ENCODE measurements around the gene UBN1. TPM values are rescaled to one million over a fixed set of nuclear protein-coding genes. Genes with fewer than 3 reads are reported as not detected.

UBN1 gene
- polyA plus RNA-seq, 3 donors = 5.3 to 24.5 (median 7.3) TPM

DNA sequence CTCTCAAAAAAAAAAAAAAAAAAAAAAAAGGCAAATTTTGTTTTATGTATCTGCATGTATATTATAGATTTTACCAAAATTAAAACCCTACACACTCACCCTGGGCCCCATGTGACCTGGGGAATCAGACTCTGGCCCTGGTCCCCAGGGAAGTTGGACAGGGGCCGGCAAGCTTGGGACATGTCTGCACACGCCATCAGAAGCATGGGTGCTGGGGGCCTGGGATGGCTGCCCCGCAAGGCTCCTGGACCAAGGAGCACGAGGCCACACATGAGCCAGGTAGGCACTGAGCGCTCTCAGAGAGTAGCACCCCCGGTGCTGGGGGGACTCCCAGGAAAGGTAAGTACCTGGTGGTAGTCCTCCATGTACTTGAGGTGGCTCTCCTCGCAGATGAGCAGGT lies 50.0 kb downstream of the UBN1 start:
- Histone ChIP-seq H3K4me1 (ENCODE audit: control insufficient read depth in 1 of 2, insufficient read depth in 2 of 2, low read length in 2 of 2) (no peaks in the 10 kb centered on the region), H4K20me1 (ENCODE audit: insufficient read depth, low read length) (no peaks in the 10 kb centered on the region), H3K4me3 (replicated peaks in 1 of 3; ENCODE audit: low read depth in 2 of 3, low read length in 3 of 3) (no peak overlapping the region), H2AFZ (ENCODE audit: insufficient read depth, low read depth, low read length, poor library complexity, severe bottlenecking) (no peak overlapping the region), H3K36me3 (replicated peaks in 1 of 2; ENCODE audit: control insufficient read depth in 1 of 2, insufficient read depth in 2 of 2, low read length in 2 of 2) (no peaks in the 10 kb centered on the region), H3K79me2 (ENCODE audit: insufficient read depth, low read length) (no peaks in the 10 kb centered on the region), H3K27ac (ENCODE audit: low read depth in 1 of 2, low read length in 2 of 2) (no peak overlapping the region), H3K4me2 (replicated peaks; ENCODE audit: extremely low read depth, low read length, poor library complexity, severe bottlenecking) (no peak overlapping the region), H3K27me3 (ENCODE audit: control insufficient read depth in 2 of 2, insufficient read depth in 2 of 2, low read length in 2 of 2) (no peaks in the 10 kb centered on the region), H3K9ac (ENCODE audit: insufficient read depth, low read length, poor library complexity, severe bottlenecking) (no peak overlapping the region), H3K9me3 (replicated peaks in 1 of 2; ENCODE audit: control insufficient read depth in 1 of 2, insufficient read depth in 1 of 2, low read length in 2 of 2) (no peaks in the 10 kb centered on the region)
- DNase-seq = no peak
- TF ChIP-seq, protein P1, sequence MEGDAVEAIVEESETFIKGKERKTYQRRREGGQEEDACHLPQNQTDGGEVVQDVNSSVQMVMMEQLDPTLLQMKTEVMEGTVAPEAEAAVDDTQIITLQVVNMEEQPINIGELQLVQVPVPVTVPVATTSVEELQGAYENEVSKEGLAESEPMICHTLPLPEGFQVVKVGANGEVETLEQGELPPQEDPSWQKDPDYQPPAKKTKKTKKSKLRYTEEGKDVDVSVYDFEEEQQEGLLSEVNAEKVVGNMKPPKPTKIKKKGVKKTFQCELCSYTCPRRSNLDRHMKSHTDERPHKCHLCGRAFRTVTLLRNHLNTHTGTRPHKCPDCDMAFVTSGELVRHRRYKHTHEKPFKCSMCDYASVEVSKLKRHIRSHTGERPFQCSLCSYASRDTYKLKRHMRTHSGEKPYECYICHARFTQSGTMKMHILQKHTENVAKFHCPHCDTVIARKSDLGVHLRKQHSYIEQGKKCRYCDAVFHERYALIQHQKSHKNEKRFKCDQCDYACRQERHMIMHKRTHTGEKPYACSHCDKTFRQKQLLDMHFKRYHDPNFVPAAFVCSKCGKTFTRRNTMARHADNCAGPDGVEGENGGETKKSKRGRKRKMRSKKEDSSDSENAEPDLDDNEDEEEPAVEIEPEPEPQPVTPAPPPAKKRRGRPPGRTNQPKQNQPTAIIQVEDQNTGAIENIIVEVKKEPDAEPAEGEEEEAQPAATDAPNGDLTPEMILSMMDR (IDR thresholded peaks at IDR 0.05) = no peak
- Mint-ChIP-seq H3K27ac (no peak overlapping the region), H3K4me3 (no peak overlapping the region), H3K4me1 (peaks cover 2% of the 10 kb centered on the region), H3K27me3 (ENCODE audit: low read depth in 3 of 3) (peaks cover 0 to 4% (median 2%) of the 10 kb centered on the region in 3 donors), H3K36me3 (no peaks in the 10 kb centered on the region), H3K9me3 (peaks cover 0 to 6% (median 3%) of the 10 kb centered on the region in 7 donors)
- WGBS (ENCODE audit: insufficient coverage) = 96% methylated on average over 7 of the region's 7 CpGs
- intact Hi-C loops (cut with micrococcal nuclease) = no loop called here

DNA sequence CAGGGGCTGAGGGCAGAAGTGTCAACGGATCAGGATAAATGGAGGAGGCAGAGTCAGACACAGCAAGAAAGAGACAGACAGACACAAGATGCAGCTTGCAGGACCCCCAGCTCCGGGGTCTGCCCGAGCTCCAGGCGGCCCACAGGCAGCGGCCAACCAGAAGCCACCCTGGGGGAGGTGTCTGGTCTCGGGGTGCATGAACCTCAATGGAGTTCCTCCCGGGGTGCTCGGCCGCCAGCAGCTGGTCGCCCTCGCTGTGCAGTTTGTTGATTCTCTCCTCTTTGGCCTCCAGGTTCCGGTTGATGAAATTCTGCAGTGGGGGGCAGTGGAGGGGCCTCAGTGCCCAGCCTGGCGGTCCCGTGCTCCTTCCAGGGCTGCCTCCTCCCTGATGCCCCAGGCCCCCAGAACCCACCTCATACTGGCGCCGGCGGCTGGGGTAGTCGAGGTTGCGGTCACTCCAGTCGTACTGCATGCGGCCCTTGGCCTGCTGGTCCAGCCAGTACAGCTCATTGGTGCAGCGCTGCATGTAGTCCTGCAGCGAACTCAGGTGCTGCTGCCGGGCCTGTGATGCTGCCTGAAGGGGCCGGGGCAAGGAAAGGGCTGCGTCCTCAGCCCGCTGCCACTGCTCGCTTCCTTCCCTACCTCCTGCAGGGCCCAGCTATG lies 51.7 kb downstream of the UBN1 start:
- H3K4me3 ChIP-seq (replicated peaks in 1 of 3; ENCODE audit: low read depth in 2 of 3, low read length in 3 of 3) = no peak overlapping the region
- 95% methylated on average over 28 of the region's 28 CpGs for WGBS (ENCODE audit: insufficient coverage)
- no peaks in the 10 kb centered on the region for H3K4me1 ChIP-seq (ENCODE audit: control insufficient read depth in 1 of 2, insufficient read depth in 2 of 2, low read length in 2 of 2)
- no peak overlapping the region for H3K4me3 Mint-ChIP-seq
- H4K20me1 ChIP-seq (ENCODE audit: insufficient read depth, low read length) = no peaks in the 10 kb centered on the region
- H3K27me3 Mint-ChIP-seq (ENCODE audit: low read depth in 3 of 3) = peaks cover 0 to 4% (median 3%) of the 10 kb centered on the region in 3 donors
- H3K4me2 ChIP-seq (replicated peaks; ENCODE audit: extremely low read depth, low read length, poor library complexity, severe bottlenecking) = no peak overlapping the region
- H3K27ac ChIP-seq (ENCODE audit: low read depth in 1 of 2, low read length in 2 of 2) = no peak overlapping the region
- intact Hi-C loops (cut with micrococcal nuclease) = no loop called here
- H3K9ac ChIP-seq (ENCODE audit: insufficient read depth, low read length, poor library complexity, severe bottlenecking) = no peak overlapping the region
- H2AFZ ChIP-seq (ENCODE audit: insufficient read depth, low read depth, low read length, poor library complexity, severe bottlenecking) = no peak overlapping the region
- H3K36me3 Mint-ChIP-seq = no peaks in the 10 kb centered on the region
- H3K9me3 ChIP-seq (replicated peaks in 1 of 2; ENCODE audit: control insufficient read depth in 1 of 2, insufficient read depth in 1 of 2, low read length in 2 of 2) = no peaks in the 10 kb centered on the region
- H3K4me1 Mint-ChIP-seq = no peaks in the 10 kb centered on the region
- H3K27me3 ChIP-seq (ENCODE audit: control insufficient read depth in 2 of 2, insufficient read depth in 2 of 2, low read length in 2 of 2) = no peaks in the 10 kb centered on the region
- TF ChIP-seq, protein P1 (IDR thresholded peaks at IDR 0.05) = no peak
- H3K79me2 ChIP-seq (ENCODE audit: insufficient read depth, low read length) = no peaks in the 10 kb centered on the region
- H3K27ac Mint-ChIP-seq = no peak overlapping the region
- DNase-seq = no peak
- no peaks in the 10 kb centered on the region for H3K36me3 ChIP-seq (replicated peaks in 1 of 2; ENCODE audit: control insufficient read depth in 1 of 2, insufficient read depth in 2 of 2, low read length in 2 of 2)
- H3K9me3 Mint-ChIP-seq = peaks cover 0 to 6% (median 3%) of the 10 kb centered on the region in 7 donors
